GM19238 (cell line): ENCODE measurements around the gene CTNNA2.

Source experiments
- DNase-seq: peaks from one replicate; pipeline ENCODE4 v3.0.0; 2011; ENCODE audit warnings: low spot score; ENCODE audit not compliant: insufficient read length

Gene CTNNA2

DNA sequence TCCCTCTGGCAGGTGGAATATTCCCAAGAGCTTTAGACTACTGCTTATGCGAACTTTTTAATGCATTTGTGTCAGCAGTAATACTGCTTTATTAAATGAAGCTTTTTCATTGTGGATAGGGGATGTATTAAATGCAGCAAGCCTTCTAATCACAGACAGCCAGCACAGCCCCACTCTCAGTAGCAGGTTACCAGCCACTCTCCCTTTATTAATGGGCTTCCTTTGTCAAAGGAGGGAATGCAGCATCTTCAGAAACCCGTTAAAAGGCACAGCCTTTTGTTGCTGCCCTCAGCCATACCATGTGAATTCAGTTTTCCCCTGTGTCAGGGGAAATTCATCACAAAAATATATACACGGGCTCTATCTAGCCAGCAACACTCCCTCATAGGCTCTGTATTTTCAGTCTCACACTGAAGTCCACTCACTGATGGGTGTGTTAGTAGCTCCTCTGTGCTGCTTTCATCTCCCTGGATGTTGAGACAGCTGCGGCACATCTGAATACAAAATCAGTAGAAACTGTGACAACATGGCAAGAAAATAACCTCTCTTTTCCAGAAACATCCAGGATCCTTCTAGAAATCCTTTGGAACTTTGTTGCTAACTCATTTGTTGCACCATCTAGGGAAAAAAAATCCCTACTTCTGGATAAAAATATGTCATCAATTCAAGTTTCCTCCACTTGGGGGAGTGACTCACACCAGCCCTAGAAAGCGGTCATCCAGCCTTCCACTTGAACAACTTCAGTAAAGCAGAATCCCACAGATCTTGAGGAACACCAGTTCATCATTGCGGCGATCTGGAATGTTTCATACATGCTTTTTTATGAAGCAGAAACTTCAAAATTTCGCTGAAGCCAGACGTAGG lies 743.3 kb downstream of the CTNNA2 start:
- DNase-seq: no peak

DNA sequence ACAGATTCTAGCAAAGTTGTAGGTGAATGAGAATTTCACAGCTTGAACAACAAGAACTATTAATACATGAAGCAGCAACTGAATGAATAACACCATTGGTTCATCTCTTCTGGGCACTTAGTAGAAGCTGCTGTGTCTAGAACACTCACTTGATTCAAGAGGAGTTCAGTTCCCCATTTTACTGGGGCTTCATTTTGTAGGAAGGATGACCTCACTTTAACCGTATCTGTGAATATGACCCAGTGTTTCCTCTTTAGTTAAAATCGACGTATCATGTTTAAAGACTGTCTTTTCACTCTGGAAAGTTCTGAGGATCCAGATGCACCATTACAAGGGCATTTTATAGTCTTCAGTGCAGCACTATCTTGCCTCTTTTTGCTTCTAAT lies 743.9 kb downstream of the CTNNA2 start:
- no peak for DNase-seq

DNA sequence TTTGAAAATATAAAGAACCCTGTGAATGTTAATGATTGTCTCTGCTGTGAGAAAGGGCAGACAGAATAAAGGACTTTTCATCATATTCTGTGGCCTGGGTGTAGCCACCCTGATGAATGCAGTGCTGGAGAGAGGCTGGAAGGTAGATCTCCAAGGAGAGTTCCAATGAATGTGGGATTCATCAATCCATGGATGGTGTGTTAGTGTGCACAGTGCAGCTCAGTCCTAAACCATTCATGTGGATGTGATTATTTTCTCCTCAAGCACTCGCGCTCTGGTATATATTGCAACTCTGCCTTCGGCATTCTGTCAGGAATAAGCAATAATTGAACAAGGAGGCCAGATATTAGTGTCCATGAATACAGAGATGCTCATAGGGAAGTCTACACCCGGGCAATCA lies 744.6 kb downstream of the CTNNA2 start:
- no peak for DNase-seq

DNA sequence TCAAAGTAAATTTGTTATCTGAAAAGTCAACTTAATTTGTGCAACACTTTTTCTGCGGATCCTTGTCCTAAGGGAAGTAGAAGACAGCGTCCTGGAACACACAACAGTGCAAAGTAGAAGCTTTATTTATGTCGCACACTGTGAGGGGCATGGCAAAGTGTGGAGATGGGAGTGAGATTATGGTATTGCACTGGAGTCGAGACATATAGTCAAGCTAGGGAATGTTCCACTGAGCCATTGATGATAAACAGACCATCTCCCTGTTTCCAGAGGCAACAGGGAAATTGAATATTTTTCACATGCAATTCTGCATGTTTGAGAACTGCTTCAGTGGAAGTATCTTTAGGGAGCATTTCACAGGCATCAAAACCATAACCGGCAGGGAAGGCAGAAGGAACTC lies 745.5 kb downstream of the CTNNA2 start:
- no peak for DNase-seq

DNA sequence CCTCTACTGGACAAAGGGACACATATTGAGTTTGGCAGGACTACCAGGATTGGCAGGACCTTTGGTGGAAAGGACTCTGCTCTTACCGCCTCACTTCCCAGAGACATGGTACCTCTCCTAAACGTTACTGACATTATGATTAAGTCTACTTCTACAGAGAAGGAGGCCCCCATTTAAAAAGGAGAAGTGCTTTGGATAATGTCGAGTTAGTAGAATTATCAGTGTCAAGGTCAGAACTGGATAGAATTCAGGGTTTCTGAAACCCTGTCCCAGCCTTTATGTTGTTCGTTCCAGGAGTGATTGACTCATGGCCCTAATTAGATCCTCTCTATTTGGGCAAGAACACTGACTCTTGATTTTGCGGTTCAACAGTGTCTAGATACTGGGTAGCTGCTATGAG lies 745.9 kb downstream of the CTNNA2 start:
- no peak for DNase-seq

DNA sequence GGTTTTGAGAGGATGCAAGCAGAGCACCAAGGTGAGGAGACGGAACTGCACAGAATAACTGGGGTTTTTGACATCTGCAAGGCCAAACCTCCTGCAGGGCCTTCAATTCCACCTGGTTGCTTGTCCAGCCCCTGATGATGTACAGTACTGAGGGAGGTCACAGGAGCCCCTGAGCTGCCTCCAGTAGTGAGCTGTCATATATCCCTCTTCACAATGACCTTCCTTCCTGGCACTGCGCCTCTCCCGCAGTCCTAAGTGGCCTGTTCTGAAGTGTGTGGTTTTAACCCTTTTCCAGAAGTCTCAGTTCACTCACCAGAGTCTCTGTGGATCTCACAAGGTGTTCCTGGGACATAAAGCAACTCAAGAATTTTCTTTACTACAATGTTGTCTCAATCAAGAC lies 746.4 kb downstream of the CTNNA2 start:
- DNase-seq: no peak

DNA sequence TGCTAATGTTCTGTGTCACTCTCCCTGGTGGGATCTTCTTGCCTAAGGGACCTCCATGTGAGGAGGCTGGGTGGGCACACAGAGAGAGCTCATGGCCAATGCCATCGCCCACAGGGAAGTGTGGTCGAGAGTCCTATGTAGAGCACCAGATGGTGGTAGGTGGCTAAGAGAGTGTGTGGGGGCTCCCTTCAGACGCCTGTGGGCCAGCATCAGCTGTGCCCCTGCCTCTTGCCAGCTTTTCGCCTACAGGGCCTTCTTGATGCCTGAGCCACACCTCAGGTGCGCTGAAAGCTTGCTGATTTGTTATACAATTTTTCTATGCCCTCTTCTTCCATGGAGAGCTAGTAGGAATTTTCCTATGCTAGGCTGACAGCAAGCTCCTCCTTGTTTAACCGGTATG lies 753.4 kb downstream of the CTNNA2 start:
- no peak for DNase-seq

DNA sequence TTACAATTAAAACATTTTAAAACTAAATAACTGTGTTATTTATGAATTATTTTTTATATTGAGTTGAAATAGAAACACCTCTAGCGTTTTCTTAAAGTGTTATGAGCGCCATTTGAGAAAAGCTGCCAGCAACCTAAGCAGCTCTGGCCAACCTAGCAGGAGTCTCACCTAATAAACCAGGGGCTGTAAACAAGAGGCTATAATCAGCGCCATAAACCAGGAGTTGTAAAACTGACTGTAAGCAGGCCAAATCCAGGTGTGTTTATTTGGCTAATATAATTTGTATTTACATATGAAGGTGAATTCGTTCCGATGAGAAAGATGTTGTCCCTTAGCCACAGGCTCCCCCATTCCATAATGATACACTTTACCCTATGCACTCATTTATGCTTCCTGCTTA lies 757.0 kb downstream of the CTNNA2 start:
- no peak for DNase-seq

DNA sequence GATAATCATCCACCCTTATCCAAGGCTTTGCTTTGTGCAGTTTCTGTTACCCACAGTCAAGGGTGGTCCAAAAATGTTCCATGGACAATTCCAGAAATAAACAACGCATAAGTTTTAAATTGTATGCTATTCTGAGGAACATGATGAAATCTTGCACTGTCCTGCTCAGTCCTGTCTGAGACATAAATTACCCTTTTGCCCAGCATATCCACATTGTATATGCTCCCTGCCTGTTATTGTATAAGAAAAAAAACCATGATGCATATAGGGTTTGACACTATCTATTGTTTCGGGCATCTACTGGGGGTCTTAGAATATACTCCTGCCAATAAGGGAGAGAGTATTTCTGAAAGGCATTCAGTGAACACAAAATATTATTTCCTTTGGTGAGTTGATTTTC lies 767.7 kb downstream of the CTNNA2 start:
- no peak for DNase-seq

DNA sequence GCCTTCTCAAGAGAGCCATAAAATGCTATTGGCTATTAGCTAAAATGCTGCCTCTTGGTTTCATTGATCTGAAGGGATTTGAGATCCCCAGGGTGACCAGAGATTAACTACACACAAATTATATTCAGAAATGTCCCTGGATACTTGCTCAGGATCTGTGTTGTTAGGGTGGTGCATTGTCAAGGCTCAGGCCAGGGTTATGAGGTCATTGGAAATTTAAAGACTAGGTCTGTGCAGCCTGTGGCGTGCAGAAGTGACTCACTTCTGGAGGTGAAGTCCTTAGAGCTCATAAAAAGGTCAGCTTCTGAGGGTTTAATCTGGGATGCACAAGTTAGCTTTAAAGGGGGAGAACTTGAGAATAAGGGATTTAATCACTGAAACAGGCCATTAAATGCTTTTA lies 768.2 kb downstream of the CTNNA2 start:
- no peak for DNase-seq

DNA sequence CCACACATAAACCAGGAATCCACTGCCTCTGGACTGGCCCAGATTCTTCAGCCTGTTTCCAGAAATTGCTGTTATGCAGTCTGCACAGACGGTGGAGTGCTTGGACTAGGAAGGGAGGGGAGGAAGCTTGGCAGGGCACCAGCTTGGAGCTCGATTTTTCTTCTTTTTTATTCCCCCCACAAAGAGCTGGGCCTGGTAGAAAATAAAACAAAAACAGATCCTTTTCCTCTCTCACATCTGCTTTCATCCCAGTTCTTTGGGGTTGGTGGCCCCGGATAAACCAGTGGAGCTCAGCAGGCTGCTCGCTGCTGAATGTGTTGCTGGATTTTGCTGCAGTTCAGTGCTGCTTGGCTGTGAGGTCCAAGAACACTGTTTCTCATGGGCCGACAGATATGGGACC lies 775.7 kb downstream of the CTNNA2 start:
- DNase-seq: no peak

DNA sequence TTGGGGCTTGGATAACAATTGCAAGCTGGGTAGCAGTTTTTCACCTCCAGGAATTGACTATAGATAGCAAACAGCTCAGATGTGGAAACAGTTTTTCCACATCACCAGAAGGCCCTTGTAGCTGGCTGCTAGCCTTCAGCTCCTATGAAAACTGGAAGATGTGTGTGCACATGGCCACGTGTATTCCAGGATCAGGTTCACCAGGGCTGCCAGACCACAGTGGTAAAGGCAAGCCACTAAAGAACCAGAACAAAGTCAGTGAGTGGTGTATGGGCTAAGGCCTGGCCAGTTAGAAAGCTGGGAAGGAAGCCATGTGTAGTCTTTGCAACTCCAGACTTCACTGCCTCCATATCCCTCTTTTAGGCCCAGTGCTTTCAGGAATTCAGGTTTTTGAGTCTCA lies 778.8 kb downstream of the CTNNA2 start:
- DNase-seq: no peak

DNA sequence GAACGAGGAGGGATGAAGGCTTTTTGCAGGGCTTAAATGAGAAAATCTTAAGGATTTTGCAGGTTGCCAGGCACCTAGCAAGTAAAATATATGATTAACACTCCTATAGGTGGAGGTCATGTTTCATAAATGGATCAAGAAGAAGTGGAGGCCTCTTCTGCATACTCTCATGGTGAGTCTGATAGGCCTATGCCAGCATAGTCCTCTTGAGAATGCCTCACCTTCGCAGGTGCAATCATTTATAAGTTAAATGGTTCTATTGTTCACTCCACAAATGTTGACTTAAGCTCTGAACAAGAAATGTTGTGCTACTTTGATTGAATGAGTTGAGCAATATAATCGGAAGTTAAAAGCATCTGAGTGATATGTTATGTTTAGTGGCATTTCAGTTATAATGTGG lies 779.6 kb downstream of the CTNNA2 start:
- DNase-seq: no peak

DNA sequence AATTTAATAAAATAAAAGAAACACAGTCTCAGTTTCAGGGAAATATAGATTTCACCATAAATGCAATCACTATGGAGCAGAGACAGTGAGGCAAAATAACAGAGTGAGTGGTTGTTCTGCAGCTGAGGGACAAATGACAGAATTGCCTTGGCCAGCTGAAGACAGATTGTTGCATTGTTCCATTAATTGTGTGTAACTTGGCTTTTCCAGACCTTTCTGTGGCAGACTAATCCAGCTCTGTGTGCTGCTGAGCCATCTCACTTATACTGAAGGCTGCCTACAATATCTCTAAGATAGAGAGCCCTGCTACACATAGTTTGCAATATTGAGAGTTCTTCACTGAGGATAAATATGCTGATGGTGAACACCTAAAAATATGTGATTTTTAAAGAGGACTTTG lies 780.2 kb downstream of the CTNNA2 start:
- no peak for DNase-seq

DNA sequence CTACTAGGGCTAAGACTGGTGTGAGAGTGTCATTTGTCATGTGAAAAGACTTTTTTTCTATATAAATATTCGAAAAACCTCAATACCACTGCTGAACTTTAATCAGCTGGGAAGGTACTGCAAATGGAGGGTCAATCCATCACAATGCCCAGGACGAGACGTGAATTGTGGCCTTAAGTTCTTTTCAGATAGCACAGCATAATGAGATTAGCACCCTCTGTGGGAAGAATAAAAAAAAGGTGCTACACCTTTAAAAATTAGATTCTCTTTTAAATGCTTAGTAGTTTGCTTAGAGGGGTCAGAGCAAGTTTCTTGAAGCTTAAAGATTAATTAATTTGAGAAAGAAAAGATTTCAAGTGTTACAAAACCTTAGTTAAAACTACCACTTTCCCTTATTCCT lies 786.1 kb downstream of the CTNNA2 start:
- no peak for DNase-seq

DNA sequence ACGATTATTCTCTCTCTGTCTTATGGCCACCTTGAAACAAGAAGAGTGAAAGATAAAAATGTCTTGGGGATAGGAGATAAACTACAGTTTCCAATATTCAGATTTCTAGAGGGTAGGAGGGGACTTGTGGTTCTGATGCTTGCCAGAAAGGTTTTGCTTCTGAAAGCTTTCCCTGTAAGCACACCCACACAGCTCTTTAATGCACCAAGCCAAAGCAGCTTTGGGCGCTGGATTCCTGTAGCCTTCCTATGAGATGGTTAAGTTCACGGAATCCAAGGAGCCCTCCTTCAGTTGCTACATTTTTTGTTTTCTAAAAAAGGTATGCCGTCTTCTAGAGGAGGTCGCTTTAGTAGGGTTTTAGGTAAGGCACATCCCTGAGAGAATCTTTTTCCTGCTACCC lies 786.8 kb downstream of the CTNNA2 start:
- no peak for DNase-seq

DNA sequence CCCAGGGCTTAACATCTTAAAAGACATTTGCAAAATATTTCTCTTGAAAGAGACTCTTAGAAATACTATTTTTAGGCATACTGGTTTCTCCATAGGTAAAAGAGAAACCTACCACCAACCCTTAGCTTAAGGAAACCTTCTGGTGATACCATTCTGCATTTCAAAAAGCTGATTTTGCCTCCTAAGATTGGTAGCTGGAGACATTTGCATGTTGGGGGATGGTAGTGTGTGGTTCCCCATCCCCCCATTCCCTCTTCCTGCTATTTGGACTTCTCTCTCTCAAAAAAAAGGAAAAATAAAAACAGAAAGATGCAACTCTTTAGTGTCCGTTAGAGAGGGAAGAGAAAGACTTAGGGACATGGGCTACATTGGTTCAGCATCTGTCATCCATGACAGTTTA lies 787.5 kb downstream of the CTNNA2 start:
- DNase-seq: no peak

DNA sequence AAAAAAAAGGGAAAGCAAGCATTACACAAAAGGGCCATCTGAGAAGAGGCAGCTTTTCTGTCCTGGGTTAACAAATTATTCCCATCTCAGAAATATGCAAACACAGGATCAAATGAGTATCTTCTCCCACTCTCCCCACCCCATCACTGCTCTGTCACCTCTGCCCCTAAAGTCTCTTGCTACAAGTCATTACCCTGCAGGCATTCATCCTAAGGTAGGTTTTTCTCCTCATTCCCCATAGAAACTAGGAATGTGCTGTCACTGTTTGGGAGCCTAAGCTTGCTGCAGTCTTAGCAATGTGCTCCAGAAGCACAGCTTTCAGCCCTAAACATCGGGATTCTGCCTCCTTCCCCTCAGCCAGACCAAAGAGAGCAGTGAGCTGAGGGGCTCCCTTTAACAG lies 788.1 kb downstream of the CTNNA2 start:
- DNase-seq: no peak

DNA sequence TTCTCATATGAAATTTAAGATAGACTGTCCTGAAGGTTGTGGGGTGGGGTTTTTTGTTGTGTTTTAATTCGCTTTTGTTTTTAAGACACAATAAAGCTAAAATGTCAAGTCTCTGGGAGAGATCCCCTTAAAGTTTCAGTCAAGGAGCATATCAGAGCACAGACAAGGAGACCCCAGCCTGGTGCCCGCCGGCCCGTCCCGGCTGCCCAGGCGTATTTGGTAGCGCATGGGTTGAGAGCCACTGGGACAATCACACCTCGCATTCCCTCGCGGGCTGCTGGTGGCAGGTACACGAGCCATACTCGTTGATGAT lies 789.1 kb downstream of the CTNNA2 start:
- DNase-seq: no peak

DNA sequence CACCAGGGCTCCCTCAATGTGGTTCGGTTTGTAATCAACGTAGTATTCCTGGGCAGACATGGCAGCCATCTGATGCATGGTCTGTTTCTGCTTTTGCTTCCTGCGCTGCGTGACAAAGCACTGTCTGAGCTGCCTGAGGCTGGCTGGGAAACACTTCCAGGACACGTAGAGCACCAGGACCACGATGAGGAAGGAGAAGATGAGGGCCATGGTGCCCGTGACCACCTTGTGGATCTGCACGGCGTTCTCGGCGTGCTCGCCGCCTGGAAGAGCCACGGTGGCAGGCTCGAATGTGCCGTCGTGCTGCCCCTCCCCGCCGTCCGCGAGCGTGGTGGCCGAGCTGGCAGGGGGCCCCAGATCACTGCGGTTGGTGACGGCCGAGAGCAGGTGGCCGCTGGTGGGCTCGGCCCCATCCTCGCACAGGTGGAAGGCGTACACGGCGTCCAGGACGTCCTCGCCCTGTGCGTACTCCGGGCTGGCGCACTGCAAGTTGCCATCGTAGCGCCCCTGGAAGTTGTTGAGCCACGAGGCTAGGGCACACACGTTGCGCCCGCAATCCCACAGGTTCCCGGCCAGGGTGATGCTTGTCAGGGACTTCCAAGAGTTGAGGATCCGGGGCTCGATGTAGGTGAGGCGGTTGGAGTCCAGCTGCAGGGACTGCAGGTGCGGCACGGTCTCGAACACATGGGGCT lies 789.6 kb downstream of the CTNNA2 start:
- DNase-seq: no peak

DNA sequence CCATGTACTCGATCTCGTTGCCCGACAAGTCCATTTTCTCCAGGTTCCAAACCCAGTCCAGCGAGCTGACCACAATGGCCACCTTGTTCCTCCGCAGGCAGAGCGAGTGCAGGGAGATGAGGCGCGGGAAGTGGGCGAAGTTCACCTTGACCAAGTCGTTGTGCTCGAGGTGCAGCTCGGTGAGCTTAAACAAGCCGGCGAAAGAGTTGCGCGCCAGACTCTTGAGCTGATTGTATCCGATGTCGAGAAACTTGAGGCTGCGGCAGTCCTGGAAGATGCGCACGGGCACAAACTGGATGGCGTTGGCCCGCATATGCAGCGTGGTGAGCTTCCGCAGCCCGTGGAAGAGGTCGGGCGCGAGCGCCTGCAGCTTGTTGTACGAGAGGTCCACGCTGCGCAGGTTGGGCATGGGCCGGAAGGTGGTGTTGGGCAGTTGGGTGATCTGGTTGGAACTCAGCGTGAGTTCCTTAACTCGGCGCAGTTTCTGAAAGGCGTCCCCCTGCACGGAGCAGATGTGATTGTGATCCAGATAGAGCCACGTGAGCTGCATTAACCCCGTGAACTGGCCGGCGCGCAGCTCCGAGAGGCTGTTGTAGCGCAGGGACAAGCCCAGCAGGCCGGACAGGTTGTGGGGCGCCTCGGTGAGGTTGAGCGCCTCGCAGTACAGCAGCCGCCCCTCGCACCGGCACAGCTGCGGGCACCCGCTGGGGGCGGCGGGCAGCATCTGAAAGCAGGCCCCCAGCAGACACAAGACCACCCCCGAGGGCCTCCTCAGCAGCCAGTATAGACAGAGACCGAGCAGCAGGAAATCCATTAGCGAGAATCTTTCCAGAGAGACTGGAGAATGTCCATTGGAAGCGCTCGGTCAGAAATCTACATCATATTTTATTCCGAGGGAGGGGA lies 790.4 kb downstream of the CTNNA2 start:
- no peak for DNase-seq
